ENCODE data around the gene IL1RL1.

The IL1RL1 gene

GRCh38 chr2:102337012-102337411, 25.6 kb downstream of the IL1RL1 start:
- Mint-ChIP-seq H3K9me3 (peaks cover 8% of the 10 kb centered on the region), H3K27ac (no peak overlapping the region), H3K36me3 (ENCODE audit: low read depth) (no peaks in the 10 kb centered on the region), H3K4me1 (peaks cover 27% of the 10 kb centered on the region), H3K4me3 (no peak overlapping the region), H3K27me3 (peaks cover 2% of the 10 kb centered on the region)
- ATAC-seq (no peak), DNase-seq (no peak)

DNA sequence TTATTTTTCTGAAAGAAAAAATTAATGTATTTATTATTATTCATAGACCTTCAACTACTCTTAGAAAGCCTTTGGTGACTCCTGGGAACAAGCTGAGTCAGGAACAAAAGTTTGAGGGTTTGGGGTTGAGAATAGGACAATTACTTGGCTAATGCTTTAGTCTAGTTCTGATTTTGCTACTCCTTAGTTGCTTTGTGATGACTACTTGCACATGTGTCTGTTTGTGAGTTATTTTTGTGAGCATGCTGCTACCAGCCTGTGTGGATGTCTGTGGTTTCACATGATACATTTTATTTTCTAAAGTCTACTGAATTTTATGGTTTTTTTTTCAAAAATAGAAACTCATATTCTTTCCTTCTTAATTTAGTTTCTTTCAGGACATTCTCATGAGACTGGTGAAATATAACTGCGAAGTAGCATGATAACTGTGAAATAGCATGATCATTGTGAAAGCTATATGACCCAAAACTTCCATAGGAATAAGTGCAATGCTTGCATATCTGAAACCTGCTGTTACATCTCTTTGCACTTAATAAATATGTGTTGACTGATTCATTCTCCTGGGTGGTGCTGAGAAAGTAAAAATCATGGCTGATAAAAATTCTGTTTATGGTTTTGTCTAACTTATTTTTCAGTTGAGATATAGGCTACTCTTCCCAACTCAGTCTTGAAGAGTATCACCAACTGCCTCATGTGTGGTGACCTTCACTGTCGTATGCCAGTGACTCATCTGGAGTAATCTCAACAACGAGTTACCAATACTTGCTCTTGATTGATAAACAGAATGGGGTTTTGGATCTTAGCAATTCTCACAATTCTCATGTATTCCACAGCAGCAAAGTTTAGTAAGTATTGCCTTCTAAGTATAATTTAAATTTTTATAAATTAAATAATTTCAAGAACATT, 26.4 kb downstream of the IL1RL1 start:
- Mint-ChIP-seq H3K4me3 (peak overlapping the region; percentile 3), H3K36me3 (ENCODE audit: low read depth) (no peaks in the 10 kb centered on the region), H3K27ac (peak overlapping the region; percentile 74), H3K9me3 (peaks cover under 1% of the 10 kb centered on the region), H3K4me1 (peaks cover 27% of the 10 kb centered on the region), H3K27me3 (peaks cover 2% of the 10 kb centered on the region)
- ATAC-seq (peak; percentile 82), DNase-seq (no peak)

GRCh38 chr2:102340778-102341177, 29.4 kb downstream of the IL1RL1 start:
- no peak overlapping the region for H3K27ac Mint-ChIP-seq
- peaks cover 19% of the 10 kb centered on the region for H3K4me1 Mint-ChIP-seq
- H3K27me3 Mint-ChIP-seq, result no peaks in the 10 kb centered on the region
- H3K9me3 Mint-ChIP-seq, result no peaks in the 10 kb centered on the region
- ATAC-seq (no peak), DNase-seq (no peak)
- no peaks in the 10 kb centered on the region for H3K36me3 Mint-ChIP-seq (ENCODE audit: low read depth)
- no peak overlapping the region for H3K4me3 Mint-ChIP-seq

DNA sequence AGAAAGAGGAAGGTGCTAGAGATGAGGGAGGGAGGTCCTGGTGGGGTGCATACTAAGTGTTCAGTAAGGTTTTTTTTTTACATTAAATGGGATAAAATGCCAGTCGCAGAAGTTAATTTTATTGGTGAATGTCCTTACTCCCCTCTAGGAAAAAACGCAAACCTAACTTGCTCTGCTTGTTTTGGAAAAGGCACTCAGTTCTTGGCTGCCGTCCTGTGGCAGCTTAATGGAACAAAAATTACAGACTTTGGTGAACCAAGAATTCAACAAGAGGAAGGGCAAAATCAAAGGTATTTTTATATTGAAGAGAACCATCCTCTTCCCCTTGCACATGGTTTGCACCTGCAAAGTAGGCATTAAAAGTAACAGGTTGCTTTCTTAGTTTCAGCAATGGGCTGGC, 31.5 kb downstream of the IL1RL1 start:
- Mint-ChIP-seq H3K4me3 (no peak overlapping the region), H3K27me3 (no peaks in the 10 kb centered on the region), H3K36me3 (ENCODE audit: low read depth) (no peaks in the 10 kb centered on the region), H3K9me3 (no peaks in the 10 kb centered on the region), H3K27ac (no peak overlapping the region), H3K4me1 (peaks cover 8% of the 10 kb centered on the region)
- ATAC-seq (no peak), DNase-seq (no peak)

GRCh38 chr2:102344397-102344796, 33.0 kb downstream of the IL1RL1 start:
- no peaks in the 10 kb centered on the region for H3K36me3 Mint-ChIP-seq (ENCODE audit: low read depth)
- DNase-seq, result no peak
- no peak overlapping the region for H3K4me3 Mint-ChIP-seq
- peaks cover 3% of the 10 kb centered on the region for H3K4me1 Mint-ChIP-seq
- no peaks in the 10 kb centered on the region for H3K9me3 Mint-ChIP-seq
- no peaks in the 10 kb centered on the region for H3K27me3 Mint-ChIP-seq
- no peak for ATAC-seq
- no peak overlapping the region for H3K27ac Mint-ChIP-seq

DNA sequence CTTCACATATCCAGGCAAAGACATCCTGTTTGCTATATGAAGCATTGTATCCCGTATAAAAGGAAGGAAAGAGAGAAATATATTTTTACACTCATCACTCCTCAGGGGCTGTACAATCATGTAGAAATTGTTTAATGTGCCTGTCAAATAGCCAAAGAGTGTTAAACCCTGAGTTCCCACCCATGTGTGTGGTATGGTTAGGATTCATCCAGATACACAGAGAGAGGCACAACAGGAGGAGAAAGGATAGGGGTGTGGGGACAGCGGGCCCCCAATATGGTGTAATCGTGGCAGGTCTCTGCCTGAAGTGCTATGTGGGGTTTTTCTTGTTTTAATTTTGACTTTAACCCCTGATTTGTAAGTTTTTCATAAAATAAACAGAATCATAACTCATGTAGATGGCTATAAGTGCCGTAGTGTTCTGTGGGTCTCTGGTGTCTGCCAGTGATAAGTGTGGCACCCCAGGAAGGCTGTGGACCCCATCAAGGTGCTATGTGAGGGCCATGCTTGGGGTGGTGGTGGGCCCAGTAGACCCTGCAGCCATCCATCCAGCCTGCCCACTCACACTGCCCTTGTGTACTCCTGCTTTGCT, 34.1 kb downstream of the IL1RL1 start:
- no peak for ATAC-seq
- Mint-ChIP-seq H3K9me3 (no peaks in the 10 kb centered on the region), H3K27me3 (no peaks in the 10 kb centered on the region), H3K36me3 (ENCODE audit: low read depth) (no peaks in the 10 kb centered on the region), H3K4me3 (no peak overlapping the region), H3K4me1 (peaks cover 7% of the 10 kb centered on the region), H3K27ac (no peak overlapping the region)
- DNase-seq, result no peak

- H3K4me3 Mint-ChIP-seq, result no peak overlapping the region
- H3K27ac Mint-ChIP-seq, result no peak overlapping the region
- H3K27me3 Mint-ChIP-seq, result no peaks in the 10 kb centered on the region
- DNase-seq (no peak), ATAC-seq (no peak)
- H3K36me3 Mint-ChIP-seq (ENCODE audit: low read depth), result no peaks in the 10 kb centered on the region
- no peaks in the 10 kb centered on the region for H3K9me3 Mint-ChIP-seq
- H3K4me1 Mint-ChIP-seq, result peaks cover 8% of the 10 kb centered on the region
Measured at GRCh38 chr2:102346381-102347130, 35.2 kb downstream of the IL1RL1 start.

DNA sequence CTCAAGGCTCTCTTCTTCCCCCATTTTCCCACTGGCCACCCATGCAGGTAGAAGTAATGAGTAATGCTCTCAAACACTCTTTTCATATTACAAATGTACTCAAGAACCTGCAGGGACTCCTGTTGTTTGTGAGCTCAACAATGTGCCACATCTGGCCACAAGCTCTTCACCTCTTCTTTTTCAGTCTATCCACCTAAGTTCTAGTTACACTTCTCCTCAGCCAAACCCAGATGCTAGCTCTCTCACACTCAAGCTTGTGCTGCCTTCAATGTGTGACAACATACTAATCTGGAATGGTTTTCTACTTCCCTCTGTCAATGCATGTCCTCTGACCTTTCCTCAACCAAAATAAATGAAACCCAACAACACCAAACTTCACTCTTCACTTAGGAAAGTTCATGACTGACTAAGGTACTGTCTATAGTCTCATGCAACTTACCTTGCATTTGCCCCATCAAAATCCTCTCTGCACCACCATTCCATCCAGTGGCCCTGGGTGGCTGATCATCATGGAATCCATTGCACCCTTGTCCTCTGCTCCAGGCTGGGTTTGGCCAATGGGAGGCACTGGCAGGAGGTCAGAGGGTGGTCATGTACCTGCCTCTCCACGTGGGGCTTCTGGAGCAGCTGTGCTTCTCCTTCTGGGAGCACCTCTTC, 38.9 kb downstream of the IL1RL1 start:
- H3K9me3 Mint-ChIP-seq, result no peaks in the 10 kb centered on the region
- H3K4me3 Mint-ChIP-seq, result no peak overlapping the region
- peaks cover 14% of the 10 kb centered on the region for H3K4me1 Mint-ChIP-seq
- ATAC-seq, result peak; percentile 70
- DNase-seq, result no peak
- H3K27me3 Mint-ChIP-seq, result no peaks in the 10 kb centered on the region
- no peak overlapping the region for H3K27ac Mint-ChIP-seq
- H3K36me3 Mint-ChIP-seq (ENCODE audit: low read depth), result no peaks in the 10 kb centered on the region

DNA sequence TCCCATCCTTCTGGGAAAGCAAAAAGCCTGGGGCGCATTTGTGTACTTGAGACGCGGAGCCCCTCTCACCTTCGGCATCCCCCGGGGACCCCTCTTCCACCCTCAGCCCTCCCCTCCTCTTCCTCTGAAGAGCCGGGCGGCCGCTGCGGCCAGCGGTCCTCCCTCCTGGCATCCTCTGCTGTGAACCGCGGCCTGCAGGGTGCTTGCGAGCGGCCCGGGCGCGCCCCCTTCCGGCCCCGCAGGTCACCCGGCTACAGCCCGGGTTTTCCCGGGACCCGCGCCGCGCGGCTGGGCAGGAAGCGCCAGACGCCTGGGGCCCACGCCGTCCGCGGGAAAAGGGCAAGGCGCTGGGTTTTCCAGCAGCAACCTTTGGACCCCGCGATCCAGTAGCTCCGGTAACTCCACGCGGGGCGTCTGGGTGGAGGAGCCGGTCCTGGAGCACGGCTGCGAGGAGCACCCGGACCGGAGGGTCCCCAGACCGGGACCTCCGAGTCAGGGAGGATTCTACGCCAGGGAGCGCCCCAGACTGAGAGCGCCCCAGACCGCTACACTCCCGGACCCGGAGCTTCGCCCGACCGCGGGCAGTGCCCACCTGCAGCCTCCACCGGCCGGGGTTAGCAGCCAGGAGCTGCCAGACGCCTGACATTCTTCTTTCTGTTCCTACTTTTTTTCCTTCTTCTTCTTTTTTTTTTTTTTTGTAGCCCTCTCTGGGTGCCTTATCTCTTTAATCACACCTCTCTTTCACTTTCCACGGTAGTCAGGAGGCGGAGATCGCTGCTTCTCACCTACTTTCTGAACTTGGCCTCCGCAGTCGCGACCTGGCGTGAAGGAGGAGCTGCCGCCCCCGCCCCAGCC, 44.4 kb downstream of the IL1RL1 start, which contains the start of gene IL18R1:
Gene IL18R1 (plus strand): TSS at position 271 of the 855 bp plus-strand sequence. CDS start 6,865 bp downstream, outside the sequence.
- Mint-ChIP-seq H3K36me3 (ENCODE audit: low read depth) (peaks cover 37% of the 10 kb centered on the region), H3K9me3 (no peaks in the 10 kb centered on the region), H3K27me3 (no peaks in the 10 kb centered on the region), H3K4me3 (peak within 1 kb of the TSS; percentile 99), H3K4me1 (peaks cover 51% of the 10 kb centered on the region), H3K27ac (peak within 1 kb of the TSS; percentile 98)
- ATAC-seq (peak; percentile 85), DNase-seq (peak; percentile 81)

DNA sequence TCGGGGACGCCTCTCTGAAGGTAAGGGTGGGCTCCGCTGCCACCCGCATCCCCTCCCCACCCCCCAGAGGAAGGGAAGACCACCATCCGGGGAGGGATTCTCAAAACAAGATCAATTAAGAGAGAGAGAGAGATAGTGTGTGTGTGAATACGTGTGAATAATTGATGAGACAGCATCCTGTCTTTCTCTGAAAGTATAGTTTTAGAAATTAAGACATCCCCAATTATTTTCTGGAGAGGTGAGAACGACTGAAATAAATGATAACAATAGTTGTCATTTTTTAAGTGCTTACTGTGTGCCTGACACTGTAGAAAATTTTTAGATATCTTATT, 45.0 kb downstream of the IL1RL1 start:
- H3K27ac Mint-ChIP-seq, result peak overlapping the region; percentile 98
- H3K27me3 Mint-ChIP-seq, result no peaks in the 10 kb centered on the region
- peak overlapping the region; percentile 99 for H3K4me3 Mint-ChIP-seq
- H3K9me3 Mint-ChIP-seq, result no peaks in the 10 kb centered on the region
- peaks cover 41% of the 10 kb centered on the region for H3K36me3 Mint-ChIP-seq (ENCODE audit: low read depth)
- DNase-seq, result no peak
- ATAC-seq, result no peak
- H3K4me1 Mint-ChIP-seq, result peaks cover 57% of the 10 kb centered on the region

DNA sequence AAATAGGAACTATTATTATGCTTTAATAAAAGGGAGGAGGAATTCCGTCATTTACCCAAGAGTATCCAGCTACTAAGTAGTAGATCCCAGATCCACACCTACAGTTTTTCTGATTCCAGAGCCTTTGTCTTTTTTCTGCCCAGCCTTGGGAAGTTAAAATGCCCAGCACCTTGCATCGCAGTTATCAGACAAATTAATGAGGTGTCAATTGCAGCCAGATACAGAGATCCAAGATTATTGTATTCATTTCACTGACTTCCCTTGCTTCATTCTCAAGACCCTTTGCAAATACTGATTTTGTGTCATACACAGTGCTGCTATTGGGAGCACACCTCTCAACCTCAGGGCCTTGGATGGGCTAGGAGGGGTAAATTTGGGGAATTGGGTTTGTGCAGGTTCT, 45.4 kb downstream of the IL1RL1 start:
- DNase-seq (no peak), ATAC-seq (no peak)
- peak overlapping the region; percentile 99 for H3K4me3 Mint-ChIP-seq
- peaks cover under 1% of the 10 kb centered on the region for H3K9me3 Mint-ChIP-seq
- peak overlapping the region; percentile 98 for H3K27ac Mint-ChIP-seq
- no peaks in the 10 kb centered on the region for H3K27me3 Mint-ChIP-seq
- H3K4me1 Mint-ChIP-seq, result peaks cover 61% of the 10 kb centered on the region
- peaks cover 45% of the 10 kb centered on the region for H3K36me3 Mint-ChIP-seq (ENCODE audit: low read depth)

DNA sequence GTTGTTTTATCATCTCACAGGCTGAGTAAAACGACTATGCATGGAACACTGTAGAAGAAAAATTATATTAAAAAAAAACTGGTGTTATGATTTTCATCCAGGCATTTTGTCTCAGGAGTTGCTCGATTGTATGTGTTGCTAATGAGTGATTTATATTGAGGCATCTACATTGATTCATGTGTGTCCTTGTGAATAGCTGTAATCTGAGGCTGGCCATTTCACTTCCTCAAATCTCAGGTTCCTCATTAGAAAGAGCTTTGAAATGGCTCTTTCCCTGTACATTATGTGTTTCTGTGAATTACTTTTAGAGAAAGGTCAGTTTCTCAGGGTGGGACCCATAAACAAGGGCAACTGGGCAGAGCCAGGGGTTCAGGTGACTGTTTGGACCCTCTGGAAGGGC, 46.6 kb downstream of the IL1RL1 start:
- H3K36me3 Mint-ChIP-seq (ENCODE audit: low read depth), result peaks cover 56% of the 10 kb centered on the region
- peak overlapping the region; percentile 98 for H3K27ac Mint-ChIP-seq
- DNase-seq (no peak), ATAC-seq (no peak)
- H3K27me3 Mint-ChIP-seq, result no peaks in the 10 kb centered on the region
- peak overlapping the region; percentile 99 for H3K4me3 Mint-ChIP-seq
- peaks cover 70% of the 10 kb centered on the region for H3K4me1 Mint-ChIP-seq
- H3K9me3 Mint-ChIP-seq, result peaks cover 8% of the 10 kb centered on the region

- ATAC-seq (no peak), DNase-seq (no peak)
- peak overlapping the region; percentile 59 for H3K27ac Mint-ChIP-seq
- no peaks in the 10 kb centered on the region for H3K27me3 Mint-ChIP-seq
- H3K36me3 Mint-ChIP-seq (ENCODE audit: low read depth), result peaks cover 61% of the 10 kb centered on the region
- H3K9me3 Mint-ChIP-seq, result peaks cover 13% of the 10 kb centered on the region
- peaks cover 76% of the 10 kb centered on the region for H3K4me1 Mint-ChIP-seq
- peak overlapping the region; percentile 99 for H3K4me3 Mint-ChIP-seq
Measured at GRCh38 chr2:102358496-102358895, 47.1 kb downstream of the IL1RL1 start.
